IPS-NIHi7 (cell line): ENCODE data around the gene KRT33A.

ENCODE experiments used
- DNase-seq: peaks from one replicate; pipeline ENCODE4 v3.0.0; 2012; ENCODE audit warnings: mixed read lengths; ENCODE audit errors: extremely low spot score

KRT33A gene

GRCh38 chr17:41302981-41303380, 47.6 kb downstream of the KRT33A start:
- DNase-seq, result no peak

GRCh38 chr17:41301916-41302901, 48.4 kb downstream of the KRT33A start, which contains the start of gene KRTAP29-1:
Gene KRTAP29-1, minus strand, starts transcription at chr17:41302851. Its CDS starts 0 bp downstream, at chr17:41302851.
- DNase-seq, result no peak

- DNase-seq, result no peak
Observed at GRCh38 chr17:41301204-41301790, 49.3 kb downstream of the KRT33A start.

- no peak for DNase-seq
Observed at GRCh38 chr17:41298458-41299135, 52.0 kb downstream of the KRT33A start.

- no peak for DNase-seq
Observed at GRCh38 chr17:41296846-41297245, 53.8 kb downstream of the KRT33A start.
